SK-N-SH (cell line): ENCODE data around the gene GRIN2C. TPM values are rescaled to one million over a fixed set of nuclear protein-coding genes. Genes with fewer than 3 reads are reported as not detected.
A peak's percentile ranks its signal among the peaks of the same experiment; 100 is the strongest.

ENCODE experiments used
- CTCF ChIA-PET: fragments of 300-600, 350-600 bp; formaldehyde crosslinking; extraction: SDS; loops from one replicate; lab custom pipeline; 2021; lab: Yijun Ruan, JAX
- POLR2A ChIA-PET: fragments of 350-600 bp; sonication (Branson Sonifier 250); formaldehyde crosslinking; extraction: SDS; loops from one replicate; lab custom pipeline; 2020; ENCODE audit warnings: antibody characterized with exemption, inconsistent platforms; lab: Yijun Ruan, JAX
- DNase-seq: peaks from one replicate; pipeline ENCODE4 v3.0.0; 2012
- H2AFZ ChIP-seq: fragments of 200-600 bp; sonication (generic); 2 replicates; pipeline ENCODE4 v1.8.1; 2016; ENCODE audit warnings: antibody characterized with exemption, mild to moderate bottlenecking, low read depth
- H3F3A ChIP-seq: fragments of 200-600 bp; sonication (generic); replicated peaks from 2 replicates; pipeline ENCODE3; 2016; ENCODE audit warnings: antibody characterized with exemption, mild to moderate bottlenecking; ENCODE audit not compliant: insufficient read depth
- H3K27ac ChIP-seq, 2 experiments: fragments of 200-500 bp in 1 of 2; fragments of 200-600 bp in 1 of 2; sonication (Bioruptor generic) in 1 of 2; sonication (generic), shearing (Covaris generic) in 1 of 2; 2 replicates each; pipeline versions ENCODE4 v1.5.1 to v1.6.1; 2014 to 2016; ENCODE audit warnings: low read depth in 2 of 2, inconsistent platforms in 1 of 2, low read length in 1 of 2, mild to moderate bottlenecking in 1 of 2, mixed read lengths in 1 of 2
- H3K27me3 ChIP-seq: fragments of 200-600 bp; sonication (generic), shearing (Covaris generic); 2 replicates; pipeline ENCODE4 v1.6.1; 2016; ENCODE audit warnings: mixed run types; ENCODE audit not compliant: insufficient read depth
- H3K36me3 ChIP-seq, 2 experiments: fragments of 200-500 bp in 1 of 2; fragments of 200-600 bp in 1 of 2; sonication (Bioruptor generic) in 1 of 2; sonication (generic) in 1 of 2; replicated peaks in 1 of 2; 2 replicates each; pipeline versions ENCODE3 to v1.5.1; 2014 to 2016; ENCODE audit warnings: low read length in 1 of 2, mild to moderate bottlenecking in 1 of 2; ENCODE audit not compliant: insufficient read depth in 2 of 2, control insufficient read depth in 1 of 2
- H3K4me1 ChIP-seq, 2 experiments: fragments of 200-500 bp in 1 of 2; fragments of 200-600 bp in 1 of 2; sonication (Bioruptor generic) in 1 of 2; sonication (generic), shearing (Covaris generic) in 1 of 2; 2 replicates each; pipeline versions ENCODE4 v1.5.1 to v1.6.1; 2014 to 2016; ENCODE audit warnings: low read depth in 1 of 2, low read length in 1 of 2, mixed run types in 1 of 2; ENCODE audit not compliant: insufficient read depth in 2 of 2, control insufficient read depth in 1 of 2
- H3K4me2 ChIP-seq: fragments of 200-600 bp; sonication (generic), shearing (Covaris generic); 2 replicates; pipeline ENCODE4 v1.6.1; 2017; ENCODE audit warnings: mixed run types
- H3K4me3 ChIP-seq, 2 experiments: fragments of 200-500 bp in 1 of 2; fragments of 200-600 bp in 1 of 2; sonication (Bioruptor generic) in 1 of 2; sonication (generic), shearing (Covaris generic) in 1 of 2; 2 replicates each; pipeline versions ENCODE4 v1.5.1 to v1.8.1; 2014 to 2016; ENCODE audit warnings: low read depth in 2 of 2, inconsistent platforms in 1 of 2, low read length in 1 of 2, mild to moderate bottlenecking in 1 of 2, mixed read lengths in 1 of 2, moderate library complexity in 1 of 2
- H3K79me2 ChIP-seq: fragments of 200-600 bp; sonication (generic); 2 replicates; pipeline ENCODE4 v1.8.1; 2017; ENCODE audit warnings: mild to moderate bottlenecking; ENCODE audit not compliant: insufficient read depth
- H3K9ac ChIP-seq: fragments of 200-600 bp; sonication (generic); 2 replicates; pipeline ENCODE4 v1.6.1; 2017; ENCODE audit warnings: mixed run types
- H3K9me2 ChIP-seq: fragments of 200-600 bp; sonication (generic); 2 replicates; pipeline ENCODE4 v1.6.1; 2017; ENCODE audit warnings: mixed run types
- H3K9me3 ChIP-seq: fragments of 200-600 bp; sonication (generic); 2 replicates; pipeline ENCODE4 v1.6.1; 2017; ENCODE audit warnings: mixed run types, mild to moderate bottlenecking, moderate library complexity
- H4K20me1 ChIP-seq: fragments of 200-600 bp; sonication (generic); 2 replicates; pipeline ENCODE4 v1.6.1; 2017; ENCODE audit warnings: mild to moderate bottlenecking, mixed run types; ENCODE audit not compliant: insufficient read depth
- CTCF ChIP-seq: fragments of 200-600 bp; sonication (generic); IDR thresholded peaks from 2 replicates; pipeline ENCODE4 v1.6.1; 2017; ENCODE audit warnings: antibody characterized with exemption, mild to moderate bottlenecking, moderate library complexity
- EZH2phosphoT487 ChIP-seq: fragments of 200-600 bp; sonication (generic); IDR thresholded peaks from 2 replicates; pipeline ENCODE4 v1.6.1; 2017; ENCODE audit warnings: low read depth, mixed run types, mild to moderate bottlenecking, antibody characterized with exemption, moderate library complexity, borderline replicate concordance
- FOXJ3 ChIP-seq: sonication (generic); formaldehyde crosslinking; IDR thresholded peaks from 2 replicates; pipeline ENCODE4 v1.5.1; 2020; ENCODE audit warnings: mild to moderate bottlenecking, missing genetic modification reagents
- GATA2 ChIP-seq: sonication (generic); formaldehyde crosslinking; IDR thresholded peaks from 2 replicates; pipeline ENCODE4 v1.5.0; 2020; ENCODE audit warnings: mild to moderate bottlenecking, missing genetic modification reagents
- PBX3 ChIP-seq: IDR thresholded peaks from 2 replicates; pipeline ENCODE4; 2012
- RAD21 ChIP-seq: IDR thresholded peaks from 2 replicates; pipeline ENCODE4 v1.6.1; 2012; ENCODE audit warnings: mild to moderate bottlenecking, low read length
- RFX5 ChIP-seq: IDR thresholded peaks from 2 replicates; pipeline ENCODE4 v1.6.1; 2012; ENCODE audit warnings: mild to moderate bottlenecking, improper control_type of control experiment, low read length
- RXRA ChIP-seq: IDR thresholded peaks from 2 replicates; pipeline ENCODE4 v1.4.0; 2012; ENCODE audit warnings: low read depth, mild to moderate bottlenecking, borderline replicate concordance
- TAF1 ChIP-seq: IDR thresholded peaks from 2 replicates; pipeline ENCODE4 v1.6.1; 2012; ENCODE audit warnings: low read depth, mild to moderate bottlenecking, low read length, moderate library complexity, borderline replicate concordance
- TEAD4 ChIP-seq: IDR thresholded peaks from 2 replicates; pipeline ENCODE4 v1.4.0; 2012; ENCODE audit warnings: mild to moderate bottlenecking, borderline replicate concordance; ENCODE audit not compliant: insufficient read depth
- WGBS: methylation state at CpG from one replicate; pipeline ENCODE4 v1.1.6; 2017; ENCODE audit warnings: low lambda C conversion rate; 5-methylcytosine and 5-hydroxymethylcytosine counted together
- polyA plus RNA-seq, 3 experiments: library from polyadenylated mRNA; depleted of rRNA; stranded (reverse); fragments of >200 nt; gene quantifications; 2 replicates each; pipeline ENCODE4 v1.2.3, GENCODE V29; 2012
- TF ChIP-seq, protein P1 (sequence below): IDR thresholded peaks from 2 replicates; pipeline ENCODE4 v1.4.0; 2012; ENCODE audit warnings: low read depth, borderline replicate concordance
- TF ChIP-seq, protein P2 (sequence below): IDR thresholded peaks from 2 replicates; pipeline ENCODE4 v1.4.0; 2012; ENCODE audit warnings: low read depth

The GRIN2C gene
- polyA plus RNA-seq, 1 of the 3 experiments (the other 2 are of a cell fraction): 0.39 TPM

DNA sequence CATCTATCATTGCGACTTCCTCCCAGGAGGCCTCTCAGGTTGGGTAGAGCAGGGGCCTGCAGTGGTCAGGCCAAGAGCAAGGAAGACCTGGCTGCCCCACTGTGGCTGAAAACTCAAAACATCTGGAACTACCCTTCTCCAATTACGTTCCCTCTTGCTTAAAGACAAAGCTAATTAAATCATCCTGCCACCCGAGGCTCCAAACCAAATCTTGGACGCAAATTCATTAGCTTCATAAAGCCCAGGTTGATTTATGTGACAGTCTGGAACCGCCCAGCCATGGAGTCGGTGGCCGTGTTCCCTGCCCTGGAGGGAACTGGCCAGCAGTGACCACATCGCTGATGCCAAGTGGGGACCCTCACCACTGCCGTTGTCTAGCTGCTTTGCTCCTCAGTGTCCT, 21.4 kb downstream of the GRIN2C start:
- Histone ChIP-seq H2AFZ (no peak overlapping the region), H3K9ac (no peak overlapping the region), H3K4me3 (no peak overlapping the region), H3K79me2 (no peaks in the 10 kb centered on the region), H3K36me3 (peaks cover 0 to 16% of the 10 kb centered on the region in 2 experiments), H3F3A (peaks cover under 1% of the 10 kb centered on the region), H3K9me3 (no peaks in the 10 kb centered on the region), H3K27me3 (no peaks in the 10 kb centered on the region), H3K4me2 (no peak overlapping the region), H4K20me1 (0 out of 2 replicates have a peak, but pooled peaks cover 3% of the 10 kb centered on the region), H3K4me1 (peaks cover 7 to 23% of the 10 kb centered on the region in 2 experiments; a peak in 3 of 4 replicates), H3K9me2 (no peaks in the 10 kb centered on the region), H3K27ac (no peak overlapping the region)
- POLR2A ChIA-PET: no interaction called here
- peak; percentile 46 for DNase-seq
- WGBS: 77% methylated on average over 9 of the region's 9 CpGs
- CTCF ChIA-PET: interaction anchor here (1.4 to 98.1 kb wide), 4 partner anchors 20 to 174 kb away, joined by 3 to 3869 read pairs (median 1938); partner anchors contain the start of genes FDXR, GRIN2C, MRPL58 and NAT9
- no peak for TF ChIP-seq GATA2 (CRISPR knock-in tag)
- TF ChIP-seq, protein P1, sequence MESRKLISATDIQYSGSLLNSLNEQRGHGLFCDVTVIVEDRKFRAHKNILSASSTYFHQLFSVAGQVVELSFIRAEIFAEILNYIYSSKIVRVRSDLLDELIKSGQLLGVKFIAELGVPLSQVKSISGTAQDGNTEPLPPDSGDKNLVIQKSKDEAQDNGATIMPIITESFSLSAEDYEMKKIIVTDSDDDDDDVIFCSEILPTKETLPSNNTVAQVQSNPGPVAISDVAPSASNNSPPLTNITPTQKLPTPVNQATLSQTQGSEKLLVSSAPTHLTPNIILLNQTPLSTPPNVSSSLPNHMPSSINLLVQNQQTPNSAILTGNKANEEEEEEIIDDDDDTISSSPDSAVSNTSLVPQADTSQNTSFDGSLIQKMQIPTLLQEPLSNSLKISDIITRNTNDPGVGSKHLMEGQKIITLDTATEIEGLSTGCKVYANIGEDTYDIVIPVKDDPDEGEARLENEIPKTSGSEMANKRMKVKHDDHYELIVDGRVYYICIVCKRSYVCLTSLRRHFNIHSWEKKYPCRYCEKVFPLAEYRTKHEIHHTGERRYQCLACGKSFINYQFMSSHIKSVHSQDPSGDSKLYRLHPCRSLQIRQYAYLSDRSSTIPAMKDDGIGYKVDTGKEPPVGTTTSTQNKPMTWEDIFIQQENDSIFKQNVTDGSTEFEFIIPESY: no peak
- no peak for TF ChIP-seq RXRA
- no peak for TF ChIP-seq TAF1
- no peak for TF ChIP-seq RAD21
- TF ChIP-seq PBX3: no peak
- TF ChIP-seq, protein P2, sequence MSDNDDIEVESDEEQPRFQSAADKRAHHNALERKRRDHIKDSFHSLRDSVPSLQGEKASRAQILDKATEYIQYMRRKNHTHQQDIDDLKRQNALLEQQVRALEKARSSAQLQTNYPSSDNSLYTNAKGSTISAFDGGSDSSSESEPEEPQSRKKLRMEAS: no peak
- no peak for TF ChIP-seq EZH2phosphoT487
- TF ChIP-seq TEAD4: no peak
- TF ChIP-seq RFX5: no peak
- no peak for TF ChIP-seq FOXJ3 (CRISPR knock-in tag)
- TF ChIP-seq CTCF: no peak
- TF ChIP-seq, all 33 proteins: peak for 0
